Measurements from ENCODE around the gene LHX6. TPM values are rescaled to one million over a fixed set of nuclear protein-coding genes. Genes with fewer than 3 reads are reported as not detected.

Gene LHX6
- total and polyA plus RNA-seq, 2 donors = 0.47 to 1.1 TPM

- peak in 8 of 9 donors; percentile 8 to 70 (median 44) for DNase-seq (ENCODE audit: low read depth in 6 of 9, low spot score in 9 of 9)
- WGBS = 3% methylated on average over 93 of the region's 93 CpGs
- Histone ChIP-seq H3K4me3 (ENCODE audit: low read length in 2 of 2) (peak overlapping the region; percentile 16 to 45), H3K4me1 (ENCODE audit: control insufficient read depth in 2 of 2, insufficient read depth in 2 of 2, low read length in 2 of 2) (peaks cover 8 to 16% of the 10 kb centered on the region in 2 donors), H3K27ac (ENCODE audit: low read depth in 1 of 2, low read length in 1 of 2) (no peak overlapping the region), H3K27me3 (ENCODE audit: control insufficient read depth in 2 of 2, insufficient read depth in 1 of 2, low read length in 1 of 2) (peaks cover 64 to 86% of the 10 kb centered on the region in 2 donors), H3K9me3 (ENCODE audit: control insufficient read depth in 2 of 2, insufficient read depth in 1 of 2, low read length in 1 of 2) (peaks cover 5 to 7% of the 10 kb centered on the region in 2 donors), H3K36me3 (ENCODE audit: control insufficient read depth in 2 of 2, insufficient read depth in 2 of 2, low read length in 1 of 2) (no peaks in the 10 kb centered on the region)
Measured at GRCh38 chr9:122213589-122214413, 15.0 kb downstream of the LHX6 start.

- Histone ChIP-seq H3K4me3 (ENCODE audit: low read length in 2 of 2) (peak overlapping the region in 1 of 2 donors; percentile 45), H3K27me3 (ENCODE audit: control insufficient read depth in 2 of 2, insufficient read depth in 1 of 2, low read length in 1 of 2) (peaks cover 61 to 80% of the 10 kb centered on the region in 2 donors), H3K9me3 (ENCODE audit: control insufficient read depth in 2 of 2, insufficient read depth in 1 of 2, low read length in 1 of 2) (peaks cover 5 to 6% of the 10 kb centered on the region in 2 donors), H3K4me1 (ENCODE audit: control insufficient read depth in 2 of 2, insufficient read depth in 2 of 2, low read length in 2 of 2) (peaks cover 8 to 12% of the 10 kb centered on the region in 2 donors), H3K36me3 (ENCODE audit: control insufficient read depth in 2 of 2, insufficient read depth in 2 of 2, low read length in 1 of 2) (no peaks in the 10 kb centered on the region), H3K27ac (ENCODE audit: low read depth in 1 of 2, low read length in 1 of 2) (no peak overlapping the region)
- DNase-seq (ENCODE audit: low read depth in 6 of 9, low spot score in 9 of 9) = no peak
- WGBS = 43% methylated on average over 20 of the region's 20 CpGs
Measured at GRCh38 chr9:122213102-122213588, 15.6 kb downstream of the LHX6 start.

DNA sequence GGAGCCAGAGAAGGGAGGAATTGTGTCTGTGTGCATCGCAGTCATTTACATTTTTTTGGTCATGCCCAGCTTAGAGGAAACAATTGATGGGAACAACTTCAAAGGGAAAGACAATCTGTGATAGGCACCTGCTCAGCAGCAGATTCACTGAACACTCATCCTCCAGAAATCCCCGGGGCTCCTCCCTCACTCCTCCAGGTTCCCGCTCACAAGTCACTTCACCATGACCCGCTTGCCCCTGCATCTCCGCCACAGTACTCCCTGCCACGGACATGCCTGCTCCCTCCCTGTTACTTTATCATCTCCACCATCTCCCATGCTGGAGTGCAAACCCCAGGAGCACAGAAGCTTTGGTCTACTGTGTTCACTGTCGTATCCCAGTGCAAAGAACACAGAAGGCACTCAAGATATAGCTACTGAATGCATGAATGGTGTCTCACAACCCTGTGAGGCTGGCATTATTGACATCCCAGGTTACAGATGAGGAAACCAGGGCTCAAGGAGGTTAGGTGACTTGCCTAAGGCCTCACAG is 16.2 kb downstream of the LHX6 start:
- Histone ChIP-seq H3K27me3 (ENCODE audit: control insufficient read depth in 2 of 2, insufficient read depth in 1 of 2, low read length in 1 of 2) (peaks cover 56 to 77% of the 10 kb centered on the region in 2 donors), H3K27ac (ENCODE audit: low read depth in 1 of 2, low read length in 1 of 2) (no peak overlapping the region), H3K4me1 (ENCODE audit: control insufficient read depth in 2 of 2, insufficient read depth in 2 of 2, low read length in 2 of 2) (peaks cover 8 to 12% of the 10 kb centered on the region in 2 donors), H3K36me3 (ENCODE audit: control insufficient read depth in 2 of 2, insufficient read depth in 2 of 2, low read length in 1 of 2) (no peaks in the 10 kb centered on the region), H3K4me3 (ENCODE audit: low read length in 2 of 2) (no peak overlapping the region), H3K9me3 (ENCODE audit: control insufficient read depth in 2 of 2, insufficient read depth in 1 of 2, low read length in 1 of 2) (peaks cover 5 to 6% of the 10 kb centered on the region in 2 donors)
- DNase-seq (ENCODE audit: low read depth in 6 of 9, low spot score in 9 of 9) = no peak
- 93% methylated on average over 7 of the region's 7 CpGs for WGBS

DNA sequence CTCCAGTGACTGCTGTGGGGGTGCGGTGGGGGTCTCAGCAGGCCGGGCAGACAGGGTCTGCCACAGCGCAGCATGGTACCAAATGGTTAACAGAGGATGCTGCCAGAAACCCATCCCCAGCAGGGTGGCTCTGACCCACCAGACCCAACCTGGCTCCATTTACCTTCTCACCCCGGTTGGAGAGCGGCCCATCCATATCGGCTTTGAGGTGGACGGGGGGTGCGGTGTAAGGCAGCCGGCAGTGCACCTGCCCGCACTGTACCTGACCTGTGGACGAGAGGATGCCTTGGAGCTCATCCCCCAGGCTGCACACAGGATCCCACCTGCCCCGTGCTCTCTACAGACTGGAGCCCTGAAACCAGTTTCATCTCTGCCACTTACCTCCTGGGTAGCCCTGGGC is 19.3 kb downstream of the LHX6 start:
- Histone ChIP-seq H3K36me3 (ENCODE audit: control insufficient read depth in 2 of 2, insufficient read depth in 2 of 2, low read length in 1 of 2) (no peaks in the 10 kb centered on the region), H3K27ac (ENCODE audit: low read depth in 1 of 2, low read length in 1 of 2) (no peak overlapping the region), H3K4me3 (ENCODE audit: low read length in 2 of 2) (no peak overlapping the region), H3K9me3 (ENCODE audit: control insufficient read depth in 2 of 2, insufficient read depth in 1 of 2, low read length in 1 of 2) (peaks cover 5 to 6% of the 10 kb centered on the region in 2 donors), H3K4me1 (ENCODE audit: control insufficient read depth in 2 of 2, insufficient read depth in 2 of 2, low read length in 2 of 2) (peaks cover 8 to 12% of the 10 kb centered on the region in 2 donors), H3K27me3 (ENCODE audit: control insufficient read depth in 2 of 2, insufficient read depth in 1 of 2, low read length in 1 of 2) (peaks cover 29 to 51% of the 10 kb centered on the region in 2 donors)
- no peak for DNase-seq (ENCODE audit: low read depth in 6 of 9, low spot score in 9 of 9)
- WGBS = 96% methylated on average over 12 of the region's 12 CpGs

- H3K4me1 ChIP-seq (ENCODE audit: control insufficient read depth in 2 of 2, insufficient read depth in 2 of 2, low read length in 2 of 2) = no peaks in the 10 kb centered on the region
- H3K27me3 ChIP-seq (ENCODE audit: control insufficient read depth in 2 of 2, insufficient read depth in 1 of 2, low read length in 1 of 2) = peaks cover 6 to 28% of the 10 kb centered on the region in 2 donors
- no peak overlapping the region for H3K27ac ChIP-seq (ENCODE audit: low read depth in 1 of 2, low read length in 1 of 2)
- no peaks in the 10 kb centered on the region for H3K36me3 ChIP-seq (ENCODE audit: control insufficient read depth in 2 of 2, insufficient read depth in 2 of 2, low read length in 1 of 2)
- no peaks in the 10 kb centered on the region for H3K9me3 ChIP-seq (ENCODE audit: control insufficient read depth in 2 of 2, insufficient read depth in 1 of 2, low read length in 1 of 2)
- WGBS = 96% methylated on average over 9 of the region's 9 CpGs
- DNase-seq (ENCODE audit: low read depth in 6 of 9, low spot score in 9 of 9) = no peak
- H3K4me3 ChIP-seq (ENCODE audit: low read length in 2 of 2) = no peak overlapping the region
Measured at GRCh38 chr9:122207096-122207495, 21.7 kb downstream of the LHX6 start.

GRCh38 chr9:122206118-122207046 is 22.4 kb downstream of the LHX6 start:
- no peak overlapping the region for H3K4me3 ChIP-seq (ENCODE audit: low read length in 2 of 2)
- no peaks in the 10 kb centered on the region for H3K9me3 ChIP-seq (ENCODE audit: control insufficient read depth in 2 of 2, insufficient read depth in 1 of 2, low read length in 1 of 2)
- no peak overlapping the region for H3K27ac ChIP-seq (ENCODE audit: low read depth in 1 of 2, low read length in 1 of 2)
- no peaks in the 10 kb centered on the region for H3K36me3 ChIP-seq (ENCODE audit: control insufficient read depth in 2 of 2, insufficient read depth in 2 of 2, low read length in 1 of 2)
- H3K4me1 ChIP-seq (ENCODE audit: control insufficient read depth in 2 of 2, insufficient read depth in 2 of 2, low read length in 2 of 2) = no peaks in the 10 kb centered on the region
- WGBS = 94% methylated on average over 9 of the region's 9 CpGs
- no peak for DNase-seq (ENCODE audit: low read depth in 6 of 9, low spot score in 9 of 9)
- H3K27me3 ChIP-seq (ENCODE audit: control insufficient read depth in 2 of 2, insufficient read depth in 1 of 2, low read length in 1 of 2) = peaks cover 0 to 21% of the 10 kb centered on the region in 2 donors

GRCh38 chr9:122205176-122205575 is 23.6 kb downstream of the LHX6 start:
- WGBS = 97% methylated on average over 8 of the region's 8 CpGs
- H3K27ac ChIP-seq (ENCODE audit: low read depth in 1 of 2, low read length in 1 of 2) = no peak overlapping the region
- DNase-seq (ENCODE audit: low read depth in 6 of 9, low spot score in 9 of 9) = no peak
- H3K4me3 ChIP-seq (ENCODE audit: low read length in 2 of 2) = no peak overlapping the region
- H3K4me1 ChIP-seq (ENCODE audit: control insufficient read depth in 2 of 2, insufficient read depth in 2 of 2, low read length in 2 of 2) = no peaks in the 10 kb centered on the region
- H3K27me3 ChIP-seq (ENCODE audit: control insufficient read depth in 2 of 2, insufficient read depth in 1 of 2, low read length in 1 of 2) = peaks cover 0 to 10% of the 10 kb centered on the region in 2 donors
- no peaks in the 10 kb centered on the region for H3K9me3 ChIP-seq (ENCODE audit: control insufficient read depth in 2 of 2, insufficient read depth in 1 of 2, low read length in 1 of 2)
- no peaks in the 10 kb centered on the region for H3K36me3 ChIP-seq (ENCODE audit: control insufficient read depth in 2 of 2, insufficient read depth in 2 of 2, low read length in 1 of 2)

- Histone ChIP-seq H3K27me3 (ENCODE audit: control insufficient read depth in 2 of 2, insufficient read depth in 1 of 2, low read length in 1 of 2) (peaks cover 0 to 6% of the 10 kb centered on the region in 2 donors), H3K9me3 (ENCODE audit: control insufficient read depth in 2 of 2, insufficient read depth in 1 of 2, low read length in 1 of 2) (no peaks in the 10 kb centered on the region), H3K4me3 (ENCODE audit: low read length in 2 of 2) (no peak overlapping the region), H3K36me3 (ENCODE audit: control insufficient read depth in 2 of 2, insufficient read depth in 2 of 2, low read length in 1 of 2) (no peaks in the 10 kb centered on the region), H3K4me1 (ENCODE audit: control insufficient read depth in 2 of 2, insufficient read depth in 2 of 2, low read length in 2 of 2) (no peaks in the 10 kb centered on the region), H3K27ac (ENCODE audit: low read depth in 1 of 2, low read length in 1 of 2) (no peak overlapping the region)
- WGBS = 96% methylated on average over 12 of the region's 12 CpGs
- DNase-seq (ENCODE audit: low read depth in 6 of 9, low spot score in 9 of 9) = no peak
Measured at GRCh38 chr9:122204491-122204890, 24.3 kb downstream of the LHX6 start.

All from thymus (tissue), 11 donors.